Peyer's patch (tissue), 4 donors: ENCODE results near the gene EIF3D. TPM values are rescaled to one million over a fixed set of nuclear protein-coding genes. Genes with fewer than 3 reads are reported as not detected.

Experiments used
- DNase-seq, 3 donors: peaks; one replicate each; pipeline ENCODE4 v3.0.0-alpha.2; 2017 to 2019
- H3K27ac ChIP-seq, 4 donors: fragments of 200-600 bp; sonication (generic); one replicate each; pipeline ENCODE4 v1.5.1; 2016 to 2019
- H3K27me3 ChIP-seq, 2 donors: fragments of 200-600 bp; sonication (generic); one replicate each; pipeline ENCODE4 v1.5.1; 2019
- H3K36me3 ChIP-seq, 3 donors: fragments of 200-600 bp; sonication (generic); one replicate each; pipeline ENCODE4 v1.5.1; 2016 to 2019
- H3K4me1 ChIP-seq, 4 donors: fragments of 200-600 bp; sonication (generic); one replicate each; pipeline ENCODE4 v1.5.1; 2016 to 2019
- H3K4me3 ChIP-seq, 4 donors: fragments of 200-600 bp; sonication (generic); 1 replicate in 3 of 4; 2 replicates in 1 of 4; pipeline ENCODE4 v1.5.1; 2016 to 2019; ENCODE audit warnings: mild to moderate bottlenecking in 1 of 4
- H3K9me3 ChIP-seq, 4 donors: fragments of 200-600 bp; sonication (generic); one replicate each; pipeline ENCODE4 v1.5.1; 2016 to 2019; ENCODE audit warnings: mild to moderate bottlenecking in 1 of 4
- CTCF ChIP-seq, 6 experiments: fragments of 450-650 bp in 4 of 6; fragments of 200-600 bp in 2 of 6; sonication (generic) in 1 of 6; IDR thresholded peaks; one replicate each; pipeline ENCODE4 v1.5.1; 2017 to 2019; ENCODE audit warnings: antibody characterized with exemption in 6 of 6, mild to moderate bottlenecking in 3 of 6, moderate library complexity in 1 of 6
- POLR2A ChIP-seq, 2 donors: fragments of 450-650 bp; IDR thresholded peaks; one replicate each; pipeline ENCODE4 v1.5.1; 2017; ENCODE audit warnings: antibody characterized with exemption in 2 of 2, mild to moderate bottlenecking in 2 of 2, moderate library complexity in 2 of 2
- total RNA-seq, 4 donors: library from RNA; depleted of rRNA; stranded (reverse); fragments of >200 nt; gene quantifications; one replicate each; pipeline ENCODE4 v1.1.0, GENCODE V29; 2016

The EIF3D gene
- total RNA-seq, 4 donors from 2014 or later, result 135 to 197 (median 167) TPM

GRCh38 chr22:36564422-36565158 lies 35.6 kb upstream of the EIF3D start:
- TF ChIP-seq CTCF (IDR thresholded peaks at IDR 0.05), result no peak
- H3K4me3 ChIP-seq, result no peak overlapping the region
- no peaks in the 10 kb centered on the region for H3K9me3 ChIP-seq
- H3K27ac ChIP-seq, result no peak overlapping the region
- DNase-seq, result no peak
- H3K36me3 ChIP-seq, result no peaks in the 10 kb centered on the region
- H3K27me3 ChIP-seq, result no peaks in the 10 kb centered on the region
- H3K4me1 ChIP-seq, result no peaks in the 10 kb centered on the region

- no peaks in the 10 kb centered on the region for H3K9me3 ChIP-seq
- no peak overlapping the region for H3K4me3 ChIP-seq
- H3K27ac ChIP-seq, result no peak overlapping the region
- DNase-seq, result no peak
- H3K27me3 ChIP-seq, result no peaks in the 10 kb centered on the region
- no peak for TF ChIP-seq POLR2A (IDR thresholded peaks at IDR 0.05)
- TF ChIP-seq CTCF (IDR thresholded peaks at IDR 0.05), result no peak
- no peaks in the 10 kb centered on the region for H3K36me3 ChIP-seq
- H3K4me1 ChIP-seq, result no peaks in the 10 kb centered on the region
Observed at GRCh38 chr22:36563898-36564297, 34.9 kb upstream of the EIF3D start.

GRCh38 chr22:36563444-36563843 lies 34.5 kb upstream of the EIF3D start:
- TF ChIP-seq CTCF (IDR thresholded peaks at IDR 0.05), result no peak
- no peak for TF ChIP-seq POLR2A (IDR thresholded peaks at IDR 0.05)
- H3K4me1 ChIP-seq, result no peaks in the 10 kb centered on the region
- H3K27me3 ChIP-seq, result no peaks in the 10 kb centered on the region
- H3K27ac ChIP-seq, result no peak overlapping the region
- H3K36me3 ChIP-seq, result no peaks in the 10 kb centered on the region
- no peak for DNase-seq
- H3K4me3 ChIP-seq, result no peak overlapping the region
- H3K9me3 ChIP-seq, result no peaks in the 10 kb centered on the region

- no peak for TF ChIP-seq CTCF (IDR thresholded peaks at IDR 0.05)
- TF ChIP-seq POLR2A (IDR thresholded peaks at IDR 0.05), result no peak
- no peaks in the 10 kb centered on the region for H3K4me1 ChIP-seq
- no peaks in the 10 kb centered on the region for H3K36me3 ChIP-seq
- no peak overlapping the region for H3K4me3 ChIP-seq
- H3K27ac ChIP-seq, result no peak overlapping the region
- no peaks in the 10 kb centered on the region for H3K27me3 ChIP-seq
- no peak for DNase-seq
- H3K9me3 ChIP-seq, result no peaks in the 10 kb centered on the region
Observed at GRCh38 chr22:36563001-36563400, 34.0 kb upstream of the EIF3D start.

- no peak overlapping the region for H3K4me3 ChIP-seq
- DNase-seq, result no peak
- H3K27ac ChIP-seq, result no peak overlapping the region
- no peaks in the 10 kb centered on the region for H3K4me1 ChIP-seq
- TF ChIP-seq POLR2A (IDR thresholded peaks at IDR 0.05) (no peak), CTCF (IDR thresholded peaks at IDR 0.05) (no peak)
- no peaks in the 10 kb centered on the region for H3K36me3 ChIP-seq
- H3K27me3 ChIP-seq, result no peaks in the 10 kb centered on the region
- no peaks in the 10 kb centered on the region for H3K9me3 ChIP-seq
Observed at GRCh38 chr22:36562261-36562835, 33.4 kb upstream of the EIF3D start.
